IPS-18c (cell line): ENCODE data around the gene MAP4K3.
A peak's percentile ranks its signal among the peaks of the same experiment; 100 is the strongest.
"Not testable (repeated sequence)": the region's sequence is repeated elsewhere in the genome, so short reads cannot be mapped to it uniquely, and the experiment has no call there.

ENCODE experiments used
- H3K4me3 ChIP-seq: 2 replicates; pipeline ENCODE4 v1.7.0; 2013; ENCODE audit warnings: low read depth, mild to moderate bottlenecking, low read length, moderate library complexity; ENCODE audit not compliant: insufficient read depth
- H3K9me3 ChIP-seq: one replicate; pipeline ENCODE4 v1.6.1; 2013; ENCODE audit warnings: mild to moderate bottlenecking, low read length, moderate library complexity; ENCODE audit not compliant: control insufficient read depth, insufficient read depth

Gene MAP4K3

GRCh38 chr2:39244241-39244862, 192.7 kb downstream of the MAP4K3 start:
- not testable (repeated sequence) for H3K9me3 ChIP-seq, H3K4me3 ChIP-seq

GRCh38 chr2:39243469-39244123, 193.5 kb downstream of the MAP4K3 start, which contains the start of gene CDKL4:
Gene CDKL4 (minus strand): TSS chr2:39243970.
- Histone ChIP-seq H3K9me3 (no peaks in the 10 kb centered on the region), H3K4me3 (no peak within 1 kb of the TSS)

- no peak overlapping the region for H3K4me3 ChIP-seq
- no peaks in the 10 kb centered on the region for H3K9me3 ChIP-seq
These were observed 195.5 kb downstream of the MAP4K3 start for GRCh38 chr2:39241588-39241987.

GRCh38 chr2:39240758-39241157, 196.3 kb downstream of the MAP4K3 start:
- Histone ChIP-seq H3K9me3 (no peaks in the 10 kb centered on the region), H3K4me3 (no peak overlapping the region)

- H3K9me3 ChIP-seq = no peaks in the 10 kb centered on the region
- H3K4me3 ChIP-seq = no peak overlapping the region
These were observed 202.3 kb downstream of the MAP4K3 start for GRCh38 chr2:39234754-39235153.

- no peaks in the 10 kb centered on the region for H3K9me3 ChIP-seq
- no peak overlapping the region for H3K4me3 ChIP-seq
These were observed 204.9 kb downstream of the MAP4K3 start for GRCh38 chr2:39232141-39232540.

- peak overlapping the region; percentile 29 for H3K4me3 ChIP-seq
These were observed 208.5 kb downstream of the MAP4K3 start for GRCh38 chr2:39228413-39229209.

GRCh38 chr2:39227628-39228412, 209.3 kb downstream of the MAP4K3 start:
- Histone ChIP-seq H3K4me3 (no peak overlapping the region), H3K9me3 (no peaks in the 10 kb centered on the region)

More at GRCh38 chr2:39228413-39229209, 208.5 kb downstream of the MAP4K3 start:
- H3K9me3 ChIP-seq = no peaks in the 10 kb centered on the region

GRCh38 chr2:39225567-39225966, 211.5 kb downstream of the MAP4K3 start:
- H3K9me3 ChIP-seq = no peaks in the 10 kb centered on the region
- H3K4me3 ChIP-seq = no peak overlapping the region

GRCh38 chr2:39223909-39224308, 213.2 kb downstream of the MAP4K3 start:
- Histone ChIP-seq H3K4me3 (no peak overlapping the region), H3K9me3 (no peaks in the 10 kb centered on the region)

GRCh38 chr2:39221459-39221858, 215.6 kb downstream of the MAP4K3 start:
- Histone ChIP-seq H3K9me3 (no peaks in the 10 kb centered on the region), H3K4me3 (no peak overlapping the region)

- Histone ChIP-seq H3K4me3 (no peak overlapping the region), H3K9me3 (no peaks in the 10 kb centered on the region)
These were observed 216.9 kb downstream of the MAP4K3 start for GRCh38 chr2:39220136-39220535.

- Histone ChIP-seq H3K4me3 (no peak overlapping the region), H3K9me3 (no peaks in the 10 kb centered on the region)
These were observed 218.7 kb downstream of the MAP4K3 start for GRCh38 chr2:39218391-39218790.

- Histone ChIP-seq H3K4me3 (no peak overlapping the region), H3K9me3 (no peaks in the 10 kb centered on the region)
These were observed 219.9 kb downstream of the MAP4K3 start for GRCh38 chr2:39217192-39217550.

- no peaks in the 10 kb centered on the region for H3K9me3 ChIP-seq
These were observed 220.5 kb downstream of the MAP4K3 start for GRCh38 chr2:39216346-39217191.

GRCh38 chr2:39215545-39215944, 221.5 kb downstream of the MAP4K3 start:
- H3K4me3 ChIP-seq = no peak overlapping the region
- H3K9me3 ChIP-seq = no peaks in the 10 kb centered on the region

More at GRCh38 chr2:39216346-39217191, 220.5 kb downstream of the MAP4K3 start:
- no peak overlapping the region for H3K4me3 ChIP-seq

- Histone ChIP-seq H3K9me3 (no peaks in the 10 kb centered on the region), H3K4me3 (no peak overlapping the region)
These were observed 224.1 kb downstream of the MAP4K3 start for GRCh38 chr2:39213015-39213414.
